HG02852 (cell line): ENCODE results near the gene PTTG2.
"Not testable (repeated sequence)": the region's sequence is repeated elsewhere in the genome, so short reads cannot be mapped to it uniquely, and the experiment has no call there.

Source experiments
- ATAC-seq: cut with Tn5 transposase; IDR thresholded peaks from one replicate; pipeline ENCODE4 v1.9.1; 2021; ENCODE audit warnings: mild to moderate bottlenecking, moderate library complexity; ENCODE audit not compliant: unreplicated experiment

The PTTG2 gene

GRCh38 chr4:37953620-37954293 lies 6.4 kb upstream of the PTTG2 start:
- ATAC-seq, result no peak

- no peak for ATAC-seq
These were observed 3.3 kb upstream of the PTTG2 start for GRCh38 chr4:37956941-37957340.

- ATAC-seq, result no peak
These were observed 1.3 kb upstream of the PTTG2 start for GRCh38 chr4:37958932-37959331.

DNA sequence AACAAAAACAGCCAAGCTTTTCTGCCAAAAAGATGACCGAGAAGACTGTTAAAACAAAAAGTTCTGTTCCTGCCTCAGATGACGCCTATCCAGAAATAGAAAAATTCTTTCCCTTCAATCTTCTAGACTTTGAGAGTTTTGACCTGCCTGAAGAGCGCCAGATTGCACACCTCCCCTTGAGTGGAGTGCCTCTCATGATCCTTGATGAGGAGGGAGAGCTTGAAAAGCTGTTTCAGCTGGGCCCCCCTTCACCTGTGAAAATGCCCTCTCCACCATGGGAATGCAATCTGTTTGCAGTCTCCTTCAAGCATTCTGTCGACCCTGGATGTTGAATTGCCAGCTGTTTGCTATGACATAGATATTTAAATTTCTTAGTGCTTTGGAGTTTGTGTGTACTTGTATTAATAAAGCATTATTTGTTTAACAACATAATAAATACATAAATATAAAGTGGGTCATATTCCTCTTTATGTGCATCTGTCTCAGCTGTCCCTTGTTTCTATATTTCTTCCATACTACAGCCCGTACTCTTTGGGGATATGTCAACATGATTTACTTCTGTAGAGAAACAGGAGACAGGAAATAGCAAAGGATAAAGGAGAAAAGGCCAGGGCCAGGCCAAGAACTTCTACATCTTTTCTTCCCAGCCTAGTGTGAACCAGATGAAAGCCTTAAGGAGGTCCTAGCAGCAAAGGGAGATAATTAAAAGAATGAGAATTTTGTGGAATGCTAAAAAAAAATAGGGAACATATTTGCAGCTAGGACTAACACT lies 667 bp downstream of the PTTG2 start:
- ATAC-seq, result no peak

DNA sequence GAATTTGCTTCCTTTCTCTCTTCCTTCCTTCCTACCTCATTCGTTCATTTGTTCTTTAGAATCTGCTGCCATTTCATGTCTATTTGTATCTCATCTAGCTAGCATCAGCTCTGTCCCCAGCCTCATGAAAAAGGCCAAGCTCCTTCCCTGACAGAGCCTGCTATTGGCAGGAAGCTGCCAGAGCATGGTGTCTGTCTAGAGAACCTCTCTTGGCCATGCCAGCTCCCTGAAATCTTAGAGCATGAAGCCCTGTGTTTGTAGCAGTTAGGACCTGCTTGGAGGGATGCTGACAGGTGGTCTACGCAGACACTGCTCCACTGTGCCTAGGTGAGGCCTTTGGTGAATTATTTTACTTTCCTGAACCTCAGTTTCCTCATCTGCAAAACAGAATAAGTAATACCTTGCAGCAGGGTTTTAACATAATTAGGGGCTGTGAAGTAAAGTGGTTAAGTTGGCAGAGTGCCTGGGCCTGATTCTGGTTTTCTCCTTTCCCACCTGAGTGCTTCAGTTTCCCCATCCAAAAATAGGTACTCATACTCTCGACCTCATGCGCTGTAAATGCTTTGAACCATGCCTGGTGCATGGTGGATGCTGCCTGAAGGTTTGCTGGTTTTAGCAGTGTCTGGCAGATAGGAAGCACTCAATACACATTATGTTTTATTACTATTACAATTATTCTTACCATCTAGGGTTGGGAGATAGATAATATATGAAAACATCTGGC lies 4.7 kb downstream of the PTTG2 start:
- ATAC-seq, result peak; percentile 74

DNA sequence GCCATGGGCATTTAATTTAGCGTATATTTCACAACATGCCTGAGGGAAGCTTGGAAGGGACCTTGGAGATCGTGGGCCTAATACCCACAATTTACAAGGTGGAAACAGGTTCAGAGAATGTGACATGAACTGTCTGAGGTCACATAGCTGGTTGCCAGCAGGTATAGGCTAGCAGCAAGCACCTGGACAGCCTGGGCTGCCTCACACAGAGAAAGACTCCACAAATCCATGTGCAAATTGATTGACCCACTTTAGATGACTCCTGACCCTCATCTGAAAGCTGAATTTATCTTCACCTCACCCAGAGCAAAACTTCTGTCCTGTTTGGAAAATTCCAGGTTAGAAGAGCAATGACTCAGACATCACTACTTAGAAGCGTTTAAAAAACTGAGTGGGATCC lies 5.8 kb downstream of the PTTG2 start:
- no peak for ATAC-seq

DNA sequence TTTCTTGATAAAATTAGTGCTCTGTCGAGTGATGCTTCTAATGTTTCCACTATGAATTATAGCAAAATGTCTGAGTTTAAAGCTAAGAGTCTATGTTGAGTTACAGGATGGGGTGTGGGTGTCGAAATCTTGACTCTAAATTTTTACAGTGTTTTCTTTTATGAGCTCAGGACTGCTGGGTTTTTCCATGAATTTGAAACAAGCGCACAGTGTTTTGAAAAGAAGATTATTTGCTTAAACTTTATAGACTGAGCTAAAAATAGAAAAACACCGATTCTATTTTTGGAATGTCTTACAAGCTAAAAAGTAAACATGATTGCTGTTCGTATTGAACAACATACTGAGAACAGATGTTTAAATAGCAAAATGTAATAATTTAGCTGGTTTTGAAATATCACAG lies 7.5 kb downstream of the PTTG2 start:
- no peak for ATAC-seq

DNA sequence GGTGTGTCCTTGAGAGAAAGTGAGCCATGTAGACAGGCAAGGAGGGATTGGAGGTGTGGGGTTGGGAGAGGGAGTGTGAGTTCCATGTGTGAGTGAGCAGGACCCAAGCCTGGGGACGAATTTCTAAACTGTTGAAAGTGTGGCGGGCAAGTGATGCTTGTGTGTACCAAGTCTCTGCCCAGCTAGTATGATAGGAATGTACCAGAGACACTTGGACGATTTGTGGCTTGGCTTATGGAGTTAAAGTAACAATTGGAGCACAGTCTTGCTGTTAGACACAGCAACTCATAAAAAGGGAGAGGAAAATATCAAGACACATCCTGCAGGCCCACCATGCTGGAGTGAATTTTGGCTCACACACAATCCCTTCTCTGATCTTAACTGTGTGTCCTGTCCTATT lies 8.5 kb downstream of the PTTG2 start:
- ATAC-seq, result no peak

- ATAC-seq, result peak; percentile 51
These were observed 10.5 kb downstream of the PTTG2 start for GRCh38 chr4:37970702-37971101.

GRCh38 chr4:37971202-37971601 lies 11.0 kb downstream of the PTTG2 start:
- no peak for ATAC-seq

DNA sequence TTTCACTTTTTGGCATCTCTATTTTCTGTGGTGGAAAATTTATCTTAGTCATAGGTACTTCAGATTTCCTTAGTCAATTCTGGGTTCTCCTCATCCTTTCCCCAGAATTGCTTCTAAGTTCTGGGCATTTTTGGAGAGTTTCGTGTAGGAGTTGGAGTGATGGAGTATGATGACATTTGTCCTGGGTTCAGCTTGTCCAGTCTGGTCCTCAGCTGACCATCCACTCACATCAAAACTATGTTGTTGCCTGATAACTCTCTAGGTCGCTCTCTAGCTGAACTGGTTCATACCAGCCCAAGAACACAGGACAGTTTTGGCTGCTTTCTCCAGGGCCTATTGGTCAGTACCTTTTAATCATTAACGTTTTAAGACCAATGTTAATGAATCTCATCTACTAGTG lies 13.2 kb downstream of the PTTG2 start:
- no peak for ATAC-seq

- ATAC-seq, result not testable (repeated sequence)
These were observed 15.2 kb downstream of the PTTG2 start for GRCh38 chr4:37975321-37975822.

DNA sequence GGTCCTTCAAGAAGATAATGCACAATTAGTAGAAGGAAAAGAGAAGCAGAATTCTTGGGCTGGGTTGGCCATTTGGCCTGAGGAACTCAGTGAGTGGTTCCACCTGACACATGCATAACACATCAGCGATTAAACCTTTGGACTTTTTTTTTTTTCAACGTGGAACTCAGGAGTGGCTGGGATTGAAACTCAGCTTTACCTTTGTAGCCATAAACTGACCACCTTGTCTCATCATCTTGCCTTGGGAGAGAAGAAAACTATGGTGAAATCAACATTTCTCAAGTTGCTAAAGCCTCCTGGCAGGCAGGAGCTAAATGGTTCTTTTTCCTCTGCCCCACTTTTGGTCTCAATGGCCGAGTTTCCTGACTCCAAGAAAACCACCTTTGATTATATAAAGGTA lies 16.3 kb downstream of the PTTG2 start:
- no peak for ATAC-seq

DNA sequence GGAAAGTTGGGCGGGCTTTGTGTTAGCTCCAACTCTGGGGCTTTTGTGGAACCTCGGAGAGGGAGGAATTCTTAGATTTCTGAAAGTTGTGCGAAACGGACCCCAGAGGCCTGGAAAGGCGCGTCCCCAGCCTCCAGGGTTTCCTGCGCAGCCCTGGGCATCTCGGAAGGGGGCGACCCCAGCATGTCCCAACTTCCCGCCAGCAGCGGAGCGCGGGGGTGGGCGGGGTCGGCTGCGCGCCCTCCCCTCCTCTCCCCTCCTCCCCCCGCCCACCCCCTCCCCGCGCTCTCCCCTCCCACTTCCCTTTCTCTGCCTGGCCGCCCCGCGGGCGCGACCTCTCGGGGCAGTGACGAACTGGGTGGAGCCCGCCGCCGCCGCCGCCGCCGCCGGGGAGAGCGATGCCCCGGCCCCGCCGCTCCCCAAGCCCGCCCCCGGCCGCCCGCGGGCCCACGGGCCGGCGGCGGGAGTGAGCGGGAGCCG lies 16.8 kb downstream of the PTTG2 start:
- ATAC-seq, result peak; percentile 74

GRCh38 chr4:37977471-37978247 lies 17.5 kb downstream of the PTTG2 start:
- peak; percentile 64 for ATAC-seq

- ATAC-seq, result peak; percentile 29
These were observed 18.2 kb downstream of the PTTG2 start for GRCh38 chr4:37978248-37978924.

DNA sequence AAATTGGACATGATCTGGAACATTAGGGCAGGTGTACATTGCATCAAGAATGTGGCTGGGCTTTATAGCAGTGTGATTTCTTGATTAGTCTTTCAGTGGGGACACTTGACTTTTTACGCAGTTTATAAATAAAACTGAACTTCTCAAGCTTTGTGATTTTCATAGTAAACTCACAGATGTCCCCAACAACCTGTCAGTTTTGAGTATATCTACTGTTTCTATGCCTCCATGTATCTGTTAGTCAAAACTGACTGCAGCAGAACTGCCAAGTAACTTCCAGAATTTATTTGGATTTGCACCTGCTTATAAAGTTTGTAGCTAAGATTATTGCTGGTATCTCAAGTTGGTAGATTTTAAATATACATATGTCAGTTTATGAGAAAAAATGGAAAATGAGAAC lies 20.0 kb downstream of the PTTG2 start:
- no peak for ATAC-seq

DNA sequence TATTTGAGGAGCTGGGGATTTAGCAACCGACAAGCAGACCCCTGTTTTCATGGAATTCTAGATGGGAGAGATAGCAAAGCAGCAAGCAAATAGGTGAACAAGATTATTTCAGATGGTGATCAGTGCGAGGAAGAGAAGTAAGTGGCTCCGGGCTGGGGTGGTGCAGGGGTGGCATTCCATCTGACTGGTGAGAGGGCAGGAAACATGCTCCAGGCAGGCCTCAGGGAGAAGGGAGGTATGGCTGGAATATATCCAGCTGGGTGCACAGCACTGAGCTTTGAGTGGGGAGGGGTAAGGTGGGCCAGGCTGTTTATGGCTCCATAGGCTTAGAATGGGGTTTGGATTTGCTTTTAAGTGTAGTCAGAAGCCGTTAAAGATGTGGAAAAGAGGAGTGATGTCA lies 21.2 kb downstream of the PTTG2 start:
- no peak for ATAC-seq

- ATAC-seq, result no peak
These were observed 21.9 kb downstream of the PTTG2 start for GRCh38 chr4:37981844-37982720.
